ENCODE data around the gene ATPAF2.

ATPAF2 gene

GRCh38 chr17:17981330-17981729 is 57.6 kb downstream of the ATPAF2 start:
- Histone ChIP-seq H3K27me3 (ENCODE audit: insufficient read depth, poor library complexity, severe bottlenecking) (no peaks in the 10 kb centered on the region), H3K4me1 (ENCODE audit: insufficient read depth, poor library complexity, severe bottlenecking) (no peaks in the 10 kb centered on the region), H3K9me3 (ENCODE audit: severe bottlenecking) (no peaks in the 10 kb centered on the region), H3K27ac (ENCODE audit: poor library complexity, severe bottlenecking) (no peak overlapping the region), H3K36me3 (ENCODE audit: low read depth) (no peaks in the 10 kb centered on the region), H3K4me3 (ENCODE audit: severe bottlenecking) (no peak overlapping the region)
- TF ChIP-seq CTCF (IDR thresholded peaks at IDR 0.05; ENCODE audit: poor library complexity, severe bottlenecking): no peak
- DNase-seq (ENCODE audit: low spot score): no peak
- ATAC-seq (ENCODE audit: low read depth): no peak

- Histone ChIP-seq H3K4me3 (ENCODE audit: severe bottlenecking) (no peak overlapping the region), H3K27ac (ENCODE audit: poor library complexity, severe bottlenecking) (no peak overlapping the region), H3K9me3 (ENCODE audit: severe bottlenecking) (no peaks in the 10 kb centered on the region), H3K27me3 (ENCODE audit: insufficient read depth, poor library complexity, severe bottlenecking) (no peaks in the 10 kb centered on the region), H3K36me3 (ENCODE audit: low read depth) (no peaks in the 10 kb centered on the region), H3K4me1 (ENCODE audit: insufficient read depth, poor library complexity, severe bottlenecking) (no peaks in the 10 kb centered on the region)
- no peak for TF ChIP-seq CTCF (IDR thresholded peaks at IDR 0.05; ENCODE audit: poor library complexity, severe bottlenecking)
- DNase-seq (ENCODE audit: low spot score) (no peak), ATAC-seq (ENCODE audit: low read depth) (no peak)
These were observed 59.2 kb downstream of the ATPAF2 start for GRCh38 chr17:17979778-17980177.

- Histone ChIP-seq H3K4me3 (ENCODE audit: severe bottlenecking) (no peak overlapping the region), H3K4me1 (ENCODE audit: insufficient read depth, poor library complexity, severe bottlenecking) (no peaks in the 10 kb centered on the region), H3K27ac (ENCODE audit: poor library complexity, severe bottlenecking) (no peak overlapping the region), H3K9me3 (ENCODE audit: severe bottlenecking) (no peaks in the 10 kb centered on the region), H3K36me3 (ENCODE audit: low read depth) (no peaks in the 10 kb centered on the region), H3K27me3 (ENCODE audit: insufficient read depth, poor library complexity, severe bottlenecking) (no peaks in the 10 kb centered on the region)
- no peak for ATAC-seq (ENCODE audit: low read depth)
- no peak for TF ChIP-seq CTCF (IDR thresholded peaks at IDR 0.05; ENCODE audit: poor library complexity, severe bottlenecking)
- DNase-seq (ENCODE audit: low spot score): no peak
These were observed 60.2 kb downstream of the ATPAF2 start for GRCh38 chr17:17978481-17979424.

GRCh38 chr17:17976931-17977570 is 61.9 kb downstream of the ATPAF2 start:
- no peaks in the 10 kb centered on the region for H3K4me1 ChIP-seq (ENCODE audit: insufficient read depth, poor library complexity, severe bottlenecking)
- ATAC-seq (ENCODE audit: low read depth) (no peak), DNase-seq (ENCODE audit: low spot score) (no peak)
- H3K27me3 ChIP-seq (ENCODE audit: insufficient read depth, poor library complexity, severe bottlenecking): no peaks in the 10 kb centered on the region
- no peak for TF ChIP-seq CTCF (IDR thresholded peaks at IDR 0.05; ENCODE audit: poor library complexity, severe bottlenecking)
- no peak overlapping the region for H3K4me3 ChIP-seq (ENCODE audit: severe bottlenecking)
- H3K36me3 ChIP-seq (ENCODE audit: low read depth): no peaks in the 10 kb centered on the region
- H3K27ac ChIP-seq (ENCODE audit: poor library complexity, severe bottlenecking): no peak overlapping the region
- no peaks in the 10 kb centered on the region for H3K9me3 ChIP-seq (ENCODE audit: severe bottlenecking)

All from RWPE2 (cell line).